Lower leg skin (tissue), 3 donors: ENCODE results near the gene HIP1.

Experiments
- CTCF ChIP-seq, 3 donors: fragments of 450-650 bp; IDR thresholded peaks; one replicate each; pipeline ENCODE4 v1.5.1; 2016; ENCODE audit warnings: antibody characterized with exemption in 3 of 3, mild to moderate bottlenecking in 3 of 3, moderate library complexity in 2 of 3
- POLR2A ChIP-seq, 2 donors: fragments of 450-650 bp; IDR thresholded peaks; one replicate each; pipeline ENCODE4 v1.6.1; 2016 to 2017; ENCODE audit warnings: antibody characterized with exemption in 2 of 2, mild to moderate bottlenecking in 1 of 2, moderate library complexity in 1 of 2

GRCh38 chr7:75631711-75632110 lies 107.0 kb downstream of the HIP1 start:
- no peak for TF ChIP-seq POLR2A (IDR thresholded peaks at IDR 0.05)
- no peak for TF ChIP-seq CTCF (IDR thresholded peaks at IDR 0.05)
